ENCODE measurements around the gene HOXA13.

HOXA13 gene

DNA sequence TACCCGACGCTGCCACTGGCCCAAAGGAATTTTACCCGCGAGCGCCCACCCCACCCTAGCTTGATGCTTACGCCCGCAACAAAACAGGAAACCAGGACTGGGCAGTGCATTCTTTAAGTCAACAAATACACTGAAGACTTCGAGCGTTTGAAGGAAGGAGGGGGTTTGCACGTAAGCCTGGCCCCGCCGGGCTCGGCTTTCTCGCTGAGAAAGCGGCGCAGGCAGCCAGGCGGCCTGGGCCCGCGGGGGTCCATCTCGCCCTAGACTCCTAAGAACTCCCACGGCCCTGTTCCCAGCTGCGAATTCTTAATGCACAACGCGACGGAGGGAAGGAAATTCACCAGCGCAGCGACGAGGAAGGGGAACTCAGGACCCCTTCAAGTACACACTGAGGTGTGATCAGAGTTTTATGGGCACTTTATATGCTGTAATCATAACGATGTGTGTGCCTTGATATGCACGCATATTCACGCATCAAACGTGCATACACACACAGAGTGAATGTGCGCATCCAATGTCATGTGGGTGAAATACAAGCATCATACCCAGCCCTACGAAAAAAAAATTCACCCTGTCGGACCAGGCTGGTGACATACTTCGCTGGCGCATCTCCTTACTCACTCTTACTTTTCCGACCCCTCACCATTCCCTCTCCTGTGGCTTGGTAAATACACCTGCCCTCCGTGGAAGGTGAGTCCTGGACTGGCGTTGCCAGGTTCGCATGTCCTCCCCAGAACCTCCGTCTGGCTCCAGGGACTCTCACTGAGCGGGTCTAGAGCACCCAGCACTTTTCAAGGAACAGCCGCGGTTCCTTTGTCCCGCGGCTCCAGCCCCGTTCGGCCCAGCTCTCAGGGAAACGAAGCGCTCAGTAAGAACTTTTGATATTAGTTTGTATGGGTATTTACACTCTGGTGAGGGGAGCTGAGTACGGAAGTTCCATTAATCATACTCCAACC, 5.7 kb upstream of the HOXA13 start:
- DNase-seq, result peak in 1 of 2 experiments; percentile 31

DNA sequence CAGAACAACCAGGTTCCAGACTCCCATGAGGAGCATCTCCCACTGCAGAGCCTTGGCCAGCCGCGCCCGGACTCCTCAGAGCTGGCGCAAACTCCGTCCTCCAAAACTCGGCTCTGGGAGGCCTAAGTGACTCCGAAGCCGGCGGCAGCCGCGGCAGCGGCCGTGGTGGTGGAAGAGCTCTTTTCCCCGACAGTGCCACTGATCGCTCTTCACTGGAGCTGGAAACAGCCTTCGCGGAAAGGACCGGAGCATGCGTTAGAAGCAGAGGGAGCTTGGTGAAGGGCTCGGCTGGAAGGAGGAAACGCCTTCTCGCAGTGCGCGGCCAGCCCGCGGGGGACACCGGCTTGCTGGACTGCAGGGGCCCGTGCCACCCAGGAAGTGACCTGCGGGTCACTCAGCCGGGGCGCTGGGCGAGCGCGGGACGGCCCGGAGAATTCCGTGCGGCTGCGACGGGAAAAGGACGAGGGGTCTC, 5.0 kb upstream of the HOXA13 start:
- peak in 1 of 2 experiments; percentile 68 for DNase-seq

DNA sequence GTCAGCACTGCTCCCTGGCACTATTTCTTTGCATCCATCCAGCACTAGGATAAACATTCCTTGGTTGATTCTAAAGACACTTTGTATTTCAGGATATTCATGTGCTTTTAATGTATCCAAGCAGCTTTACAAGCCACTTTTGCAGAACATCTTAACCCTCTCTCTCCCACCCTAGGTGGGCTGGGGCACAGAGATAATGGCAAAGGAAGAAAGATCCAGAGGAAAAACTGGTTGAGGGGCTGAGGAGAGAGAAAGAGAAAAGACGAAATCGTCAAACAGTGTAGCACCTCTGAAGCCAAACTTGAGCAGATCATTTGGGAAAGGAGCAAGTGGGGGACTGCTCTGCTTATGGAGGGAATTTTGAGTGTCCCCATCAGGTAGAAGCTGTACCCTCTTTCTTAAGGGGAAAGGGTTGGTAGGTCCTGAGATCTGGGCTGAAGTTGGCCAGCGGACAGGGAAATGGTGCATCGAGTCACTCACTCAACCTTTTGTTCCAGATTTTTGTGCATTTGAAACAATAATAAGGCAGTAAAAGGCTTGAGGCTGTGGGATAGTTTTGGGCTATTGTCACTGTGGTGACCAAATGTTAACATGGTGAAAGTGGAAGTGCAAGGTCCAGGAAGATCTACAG, 4.2 kb upstream of the HOXA13 start:
- DNase-seq, result no peak

DNA sequence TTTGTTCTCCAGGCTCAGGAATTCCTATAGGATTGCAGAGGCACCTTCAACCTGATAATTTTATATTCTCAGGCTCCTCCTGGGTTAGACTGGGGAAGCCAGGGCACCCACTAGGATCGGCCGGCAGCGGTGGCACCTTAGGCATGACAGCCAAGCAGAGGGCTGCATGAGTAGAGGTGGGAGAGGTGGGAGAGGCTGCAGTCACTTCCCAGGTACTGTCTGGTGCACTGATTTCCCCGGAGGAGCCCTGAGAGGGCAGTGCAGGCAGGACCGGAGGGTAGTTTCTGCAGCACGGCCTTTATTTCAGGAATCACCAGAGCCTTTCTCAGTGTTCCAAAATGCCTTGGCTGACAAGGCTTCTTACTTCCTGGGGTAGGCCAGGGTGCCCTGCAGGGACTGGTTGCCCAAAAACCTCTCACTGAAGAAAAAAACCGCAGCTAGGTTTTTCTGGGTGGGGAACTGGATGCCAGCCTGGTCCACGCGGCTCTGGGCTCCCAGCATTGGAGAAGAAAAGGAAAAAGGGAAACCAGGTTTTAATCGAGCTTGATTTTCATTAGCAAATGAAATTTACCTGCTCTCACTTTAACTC, 3.6 kb upstream of the HOXA13 start:
- DNase-seq, result no peak

DNA sequence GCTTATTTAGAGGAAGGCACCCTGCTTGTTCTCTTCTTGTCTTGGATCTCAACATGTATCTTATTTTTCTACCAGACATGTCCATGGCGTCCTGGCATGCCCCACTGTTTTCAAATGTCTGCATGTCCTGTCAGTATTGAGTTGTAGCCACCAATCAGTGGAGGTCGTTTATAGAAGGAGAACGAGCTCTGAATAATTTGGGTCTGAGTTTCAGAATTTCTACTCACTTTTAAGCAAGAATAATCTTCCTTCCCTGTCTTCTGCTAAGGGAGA, 2.9 kb upstream of the HOXA13 start:
- DNase-seq, result no peak

DNA sequence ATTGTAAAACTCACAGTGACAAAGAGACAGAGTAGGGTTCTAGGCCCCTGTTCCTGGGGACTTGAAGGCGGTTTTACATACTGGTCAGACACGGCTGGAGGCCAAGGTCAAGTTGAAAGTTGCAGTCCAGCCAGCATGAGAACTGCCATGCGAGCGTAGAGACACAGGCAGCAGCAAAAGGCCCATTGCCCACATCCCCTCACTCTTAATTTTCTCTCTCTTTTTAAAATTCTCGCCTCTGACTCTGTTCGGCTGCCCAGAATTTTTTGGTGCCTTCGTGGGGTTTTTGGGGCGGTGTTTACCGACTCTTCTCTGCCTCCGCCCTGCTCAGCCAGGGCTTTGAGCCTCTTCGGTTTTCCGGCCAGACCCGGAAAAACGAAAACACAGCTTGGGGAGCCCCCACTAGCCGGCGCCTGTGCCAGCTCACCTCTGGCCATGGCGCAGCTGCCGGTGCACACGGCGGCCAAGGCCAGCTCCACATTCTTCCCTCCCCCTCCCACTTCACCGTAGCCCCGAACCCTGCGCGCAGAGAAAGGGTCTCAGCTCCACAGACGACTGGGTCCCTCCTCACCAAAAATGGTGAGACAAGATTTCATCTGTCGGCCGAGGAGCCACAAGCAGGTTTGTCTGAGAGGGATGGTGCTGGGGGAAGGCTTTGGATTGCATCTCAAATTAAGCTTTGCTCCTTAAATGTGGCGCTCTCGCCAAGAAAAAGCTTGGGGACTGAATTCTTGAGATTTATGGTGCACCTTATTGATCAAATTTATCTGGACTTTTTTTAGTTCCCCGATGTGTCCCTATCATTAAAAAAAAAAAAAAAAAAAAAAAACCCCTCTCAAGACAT, 2.3 kb upstream of the HOXA13 start:
- DNase-seq, result no peak

DNA sequence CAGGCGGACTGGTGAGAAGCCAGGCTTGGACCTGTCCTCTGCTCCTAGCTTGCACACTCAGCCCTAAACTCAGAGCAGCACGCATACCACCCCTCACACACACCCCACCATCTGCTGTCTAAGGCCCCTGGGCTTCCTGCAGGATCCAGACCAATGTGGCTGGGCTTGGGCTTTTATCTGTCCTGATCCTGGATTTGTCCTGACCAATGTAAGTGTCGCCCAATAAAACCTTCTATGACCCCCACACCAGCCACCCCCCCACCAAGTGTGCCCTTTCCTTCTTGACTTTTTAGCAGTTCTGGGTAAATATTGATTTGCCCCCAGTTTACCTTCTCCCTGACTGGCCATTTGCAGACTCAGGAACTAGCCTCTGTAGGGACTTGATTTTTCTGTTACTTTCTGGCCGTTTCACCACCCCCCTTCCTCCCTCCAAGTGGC, 1.7 kb upstream of the HOXA13 start:
- DNase-seq, result no peak

DNA sequence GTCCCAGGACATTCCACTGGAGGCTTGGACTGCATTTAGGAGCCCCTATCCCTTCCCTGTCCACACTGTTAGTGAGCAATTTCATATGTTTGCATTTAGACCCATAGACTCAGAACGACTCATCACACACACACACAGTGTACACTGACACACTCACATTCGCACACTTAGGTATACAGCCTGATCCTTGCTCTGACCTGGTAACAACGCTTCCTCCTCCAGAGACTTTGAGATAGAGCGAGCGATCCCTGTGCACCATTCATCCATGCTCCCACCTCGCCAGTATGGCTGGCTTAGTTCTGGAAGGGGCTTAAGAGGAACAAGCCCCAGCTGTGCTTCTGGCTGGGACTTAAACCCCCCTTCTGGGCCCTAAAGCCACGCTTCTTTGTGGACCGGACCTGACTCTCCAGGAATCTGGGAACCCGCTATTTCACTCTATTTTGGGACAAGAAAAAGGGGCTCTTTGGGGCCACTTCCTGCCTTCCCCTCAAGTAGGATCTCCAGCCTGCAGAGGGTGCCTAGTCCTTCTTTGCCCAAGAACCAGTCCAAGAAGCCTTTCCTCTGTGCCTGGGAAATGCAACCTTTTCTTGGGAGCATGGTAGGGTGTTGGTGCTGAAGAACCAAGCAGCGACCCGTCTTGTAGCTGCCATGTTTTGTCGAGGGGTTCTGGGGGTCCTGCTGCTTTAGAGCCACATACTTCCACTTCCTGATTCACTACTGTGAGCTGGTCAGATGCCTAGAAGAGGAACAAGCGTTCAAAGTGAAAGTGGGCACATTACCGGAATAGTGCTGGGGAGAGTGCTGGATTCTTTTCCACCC, 1.1 kb upstream of the HOXA13 start:
- DNase-seq, result no peak

DNA sequence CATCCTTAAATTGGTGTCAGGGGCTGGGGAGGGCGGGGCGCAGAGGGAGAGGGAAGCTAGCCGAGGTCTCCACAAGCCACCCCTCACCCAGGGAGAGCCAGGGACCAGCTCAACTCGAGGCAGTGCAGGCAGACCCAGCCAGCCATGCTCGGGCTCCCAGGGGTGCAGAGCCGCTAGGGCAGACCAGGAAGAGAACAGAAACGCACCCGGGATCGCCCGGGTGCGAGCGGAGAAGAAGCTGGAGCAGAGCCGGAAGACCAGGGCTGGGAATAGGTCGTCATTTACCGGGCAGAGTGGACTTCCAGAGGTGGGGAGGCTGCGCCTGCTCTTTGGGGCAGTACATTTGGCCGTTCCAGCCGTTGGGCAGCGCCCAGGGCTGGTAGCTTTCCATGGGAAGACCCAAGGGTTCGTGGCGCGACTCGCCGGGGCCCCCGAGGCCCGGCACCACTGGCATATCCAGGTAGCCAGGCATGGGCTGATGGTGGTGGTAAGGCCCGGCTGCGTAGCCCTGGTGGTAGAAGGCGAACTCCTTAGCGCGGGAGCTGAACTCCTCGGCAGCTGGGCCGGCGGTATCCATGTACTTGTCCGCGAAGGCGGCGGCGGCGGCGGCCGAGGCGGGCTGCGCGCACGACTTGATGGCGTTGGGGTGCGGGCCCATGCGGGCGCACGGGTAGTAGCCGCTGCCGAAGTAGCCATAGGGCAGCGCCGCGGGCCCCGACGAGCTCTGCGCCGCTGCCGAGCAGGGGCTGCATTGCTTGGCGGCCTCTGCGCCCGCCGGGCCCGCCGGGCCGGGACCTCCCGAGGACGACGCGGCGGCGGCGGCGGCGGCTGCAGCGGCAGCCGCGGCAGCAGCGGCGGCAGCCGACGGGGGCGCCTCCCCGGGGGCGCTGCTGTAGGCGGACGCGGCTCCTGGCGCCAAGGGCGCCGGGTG, 755 bp downstream of the HOXA13 start:
- peak in 1 of 2 experiments; percentile 74 for DNase-seq

DNA sequence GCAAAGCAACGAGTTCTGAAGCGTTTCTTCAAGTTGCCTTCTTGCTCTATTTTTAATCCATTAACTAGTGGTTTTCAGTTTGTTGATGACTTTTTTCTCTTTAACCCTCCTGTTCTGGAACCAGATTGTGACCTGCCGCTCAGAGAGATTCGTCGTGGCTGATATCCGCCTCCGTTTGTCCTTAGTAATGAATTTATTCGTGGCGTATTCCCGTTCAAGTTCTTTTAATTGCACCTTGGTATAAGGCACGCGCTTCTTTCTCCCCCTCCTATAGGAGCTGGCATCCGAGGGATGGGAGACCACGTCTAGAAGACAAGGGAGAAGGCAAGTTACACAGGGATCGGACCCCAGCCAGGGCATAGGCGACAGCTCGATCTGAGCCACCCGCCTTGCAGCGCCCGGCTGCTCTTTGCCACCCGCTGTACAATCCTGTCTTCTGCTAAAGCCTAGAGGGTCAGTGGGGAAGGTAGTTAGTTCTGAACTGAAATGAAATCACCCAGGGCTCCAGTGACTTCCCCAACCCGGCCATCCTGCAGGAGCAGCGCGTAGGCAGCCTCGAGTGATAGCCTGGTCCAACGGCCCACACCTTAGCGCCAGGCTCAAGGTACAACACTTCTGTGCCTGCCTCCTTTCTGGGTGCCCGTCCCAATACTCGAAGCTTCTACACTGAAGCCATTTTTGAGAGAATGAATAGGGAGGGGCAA, 1.6 kb downstream of the HOXA13 start:
- peak in 1 of 2 experiments; percentile 71 for DNase-seq

DNA sequence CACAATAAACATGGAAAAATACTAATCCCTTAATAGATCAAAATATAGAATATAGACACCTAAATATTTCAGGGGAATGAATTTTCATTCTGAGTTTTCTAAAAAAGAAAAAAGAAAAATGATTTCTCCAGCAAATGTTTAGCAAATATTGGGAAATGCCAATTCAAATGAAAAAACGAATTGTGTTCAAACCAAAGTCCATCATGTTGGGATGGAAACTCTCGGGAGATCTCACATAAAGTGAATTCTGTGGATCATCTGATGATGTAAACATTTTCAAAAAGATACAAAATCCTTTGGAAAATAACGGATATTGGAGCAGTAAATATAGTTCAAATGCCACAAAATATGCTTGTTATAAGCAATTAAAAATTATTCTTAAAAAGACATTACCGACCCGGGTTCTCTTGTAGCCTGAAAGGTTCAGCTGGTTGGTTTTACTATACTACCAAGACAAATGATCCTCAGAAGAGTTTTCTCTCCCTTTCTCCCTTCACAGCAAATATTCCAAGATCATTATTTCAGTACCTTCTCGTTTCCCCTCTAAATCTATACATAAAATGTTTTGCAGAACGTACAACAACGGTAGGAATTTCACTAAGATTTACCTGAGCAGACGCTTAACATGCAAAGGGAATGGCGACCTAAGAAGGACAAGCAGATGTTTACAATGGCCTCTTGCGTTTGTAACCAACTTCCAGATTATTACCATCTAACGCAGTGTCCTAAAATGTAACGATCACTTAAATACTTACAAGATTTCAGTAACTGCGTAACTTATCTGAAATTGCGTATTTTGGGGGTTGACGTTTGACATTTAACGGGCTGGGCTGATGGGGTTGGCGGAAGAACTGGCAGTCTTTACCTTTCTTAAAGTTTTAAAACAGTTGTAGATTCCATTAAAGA, 2.5 kb downstream of the HOXA13 start:
- DNase-seq, result no peak

DNA sequence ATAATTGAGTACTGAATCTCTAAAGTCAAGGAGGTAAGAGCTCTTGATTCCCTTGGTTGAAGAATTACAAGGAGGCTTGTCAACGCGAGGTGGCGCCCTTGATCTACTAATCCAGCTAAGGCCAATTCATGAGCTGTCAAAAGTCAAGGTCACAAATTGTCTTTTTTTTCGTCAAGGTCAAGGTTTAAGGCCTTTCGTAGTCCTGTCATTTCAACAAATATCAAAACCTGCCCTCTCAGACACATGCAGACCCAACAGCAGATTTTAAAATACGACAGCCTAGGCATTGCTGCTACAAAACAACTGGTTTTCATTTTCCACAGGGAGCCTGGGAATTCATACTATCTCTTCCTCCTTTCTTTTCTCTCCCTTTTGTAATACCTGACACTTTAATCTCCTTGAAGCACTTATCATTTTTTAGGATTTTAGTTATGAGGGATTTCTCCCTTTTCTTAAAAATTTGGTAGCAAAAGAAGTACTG, 3.6 kb downstream of the HOXA13 start:
- DNase-seq, result peak; percentile 91 to 93

DNA sequence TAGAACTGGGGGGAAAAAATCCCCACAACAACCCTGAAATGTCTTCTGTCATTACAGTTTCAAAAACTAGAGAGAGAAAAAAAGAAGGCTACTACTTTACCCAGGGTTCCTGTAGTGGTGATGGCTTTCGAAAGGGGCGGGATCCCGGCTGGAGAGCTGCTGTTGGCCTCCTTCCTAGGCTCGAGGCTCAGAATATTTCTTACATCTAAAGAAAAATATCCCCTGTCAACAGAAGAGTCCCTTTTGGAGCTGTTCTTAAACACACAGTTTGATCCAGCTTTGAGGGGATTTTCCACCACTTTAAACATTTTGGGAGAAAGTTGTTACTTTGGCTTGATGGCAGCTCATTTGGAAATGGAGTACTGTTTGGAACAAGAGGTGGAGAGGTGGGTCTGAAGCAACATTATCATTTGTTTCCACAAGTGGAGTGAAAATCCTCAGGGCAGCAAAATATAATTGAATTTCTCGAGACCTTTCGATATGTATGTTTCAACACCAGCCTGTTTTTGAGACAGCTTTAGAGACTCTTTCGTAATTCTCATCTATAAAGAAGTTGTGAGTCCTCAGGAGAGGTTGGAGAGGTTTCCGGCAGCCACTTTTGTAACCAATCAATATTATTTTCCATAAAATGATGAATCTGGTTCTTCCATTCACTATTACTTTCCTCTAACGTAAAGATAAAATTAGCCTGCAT, 5.1 kb downstream of the HOXA13 start:
- DNase-seq, result no peak

DNA sequence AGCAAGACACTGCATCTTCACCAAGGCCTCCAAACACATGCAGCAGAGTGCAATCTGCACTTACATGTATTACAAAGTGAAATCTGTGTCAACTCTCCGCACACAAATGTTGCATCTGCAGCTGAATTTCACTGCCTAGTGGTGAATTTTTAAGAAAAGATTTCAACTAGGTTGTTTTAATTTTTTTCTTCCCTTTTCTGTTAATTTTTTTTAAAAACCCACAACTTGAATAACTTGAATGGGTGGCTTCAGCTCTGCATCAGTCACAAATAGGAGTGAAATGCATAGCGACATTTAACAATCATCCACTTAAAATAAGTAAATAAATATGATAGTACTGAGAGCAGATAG, 5.9 kb downstream of the HOXA13 start:
- DNase-seq, result no peak

DNA sequence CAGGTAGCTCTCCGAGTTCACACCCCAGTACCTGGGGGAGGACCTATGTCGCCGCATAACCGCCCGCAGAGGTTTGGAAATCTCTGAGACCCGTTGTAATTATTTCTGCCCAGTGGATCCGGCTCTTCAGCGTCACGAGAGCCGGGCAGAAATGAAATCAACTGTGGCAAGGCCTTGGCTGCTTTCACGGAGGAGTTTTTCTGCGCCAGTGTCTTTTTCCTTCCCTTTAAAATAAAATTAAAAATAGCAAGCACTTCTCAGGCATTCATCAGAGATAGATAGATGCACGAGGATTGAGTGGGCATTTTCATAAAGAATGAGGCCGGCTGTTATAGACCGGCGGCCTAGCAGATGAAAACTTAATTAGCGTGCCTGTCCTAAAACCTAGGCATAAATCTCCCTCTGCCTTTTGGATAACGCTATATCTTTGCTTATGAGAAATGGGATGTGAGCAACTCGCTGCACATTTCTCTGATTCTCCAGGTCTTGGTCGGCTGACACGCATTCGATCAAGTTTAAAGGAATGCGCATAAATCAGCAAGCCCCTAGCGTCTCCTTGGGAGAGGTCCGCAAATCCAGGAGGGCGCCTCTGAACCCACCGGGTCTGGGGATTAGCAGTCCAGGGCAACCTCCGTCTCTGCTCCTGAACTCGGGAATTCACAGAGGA, 6.4 kb downstream of the HOXA13 start:
- DNase-seq, result no peak

DNA sequence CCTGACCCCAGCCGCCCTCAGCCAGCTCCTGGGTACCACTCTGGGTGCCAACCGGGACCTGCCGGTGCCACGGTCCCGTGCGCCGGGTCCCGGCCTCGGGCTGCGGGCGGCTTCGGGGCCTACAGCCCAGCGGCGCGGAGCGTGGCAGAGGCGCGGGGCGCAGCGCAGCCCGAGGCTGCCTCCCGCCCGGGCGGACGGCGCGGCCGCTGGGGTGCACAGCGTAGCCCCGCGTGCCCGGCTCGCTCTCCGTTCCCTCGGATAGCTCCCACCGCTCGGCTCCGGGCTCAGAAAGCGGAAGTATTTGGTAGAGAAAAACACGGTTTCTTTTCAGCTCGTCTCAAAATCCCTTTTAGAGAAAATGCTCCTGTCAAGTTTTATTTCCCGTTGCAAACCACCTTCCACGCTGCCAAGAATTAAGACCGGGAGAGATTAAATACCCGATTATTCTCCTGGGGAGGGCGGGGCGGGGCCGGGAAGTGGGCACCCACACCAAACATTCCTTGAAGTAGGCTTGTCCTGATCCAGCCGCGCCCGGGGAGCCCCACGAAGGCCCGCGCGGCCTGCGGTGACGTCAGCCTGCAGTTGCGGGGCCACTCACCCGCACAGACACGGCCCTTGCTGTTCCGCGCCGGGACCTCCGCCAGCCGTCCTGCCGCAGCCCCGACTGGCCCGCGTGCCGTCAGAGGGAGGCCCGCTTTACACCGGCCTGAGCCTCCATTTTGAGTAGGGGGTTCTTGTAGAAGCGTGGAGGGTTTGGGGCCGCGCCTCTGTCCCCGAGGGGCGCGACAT, 7.2 kb downstream of the HOXA13 start:
- DNase-seq, result no peak

Measured in NCI-H526 (cell line).